Measurements from ENCODE around the gene PML. TPM values are rescaled to one million over a fixed set of nuclear protein-coding genes. Genes with fewer than 3 reads are reported as not detected.

Gene PML
- polyA plus RNA-seq, 1 of the 3 experiments (the other 2 are of a cell fraction) = 18.4 TPM

DNA sequence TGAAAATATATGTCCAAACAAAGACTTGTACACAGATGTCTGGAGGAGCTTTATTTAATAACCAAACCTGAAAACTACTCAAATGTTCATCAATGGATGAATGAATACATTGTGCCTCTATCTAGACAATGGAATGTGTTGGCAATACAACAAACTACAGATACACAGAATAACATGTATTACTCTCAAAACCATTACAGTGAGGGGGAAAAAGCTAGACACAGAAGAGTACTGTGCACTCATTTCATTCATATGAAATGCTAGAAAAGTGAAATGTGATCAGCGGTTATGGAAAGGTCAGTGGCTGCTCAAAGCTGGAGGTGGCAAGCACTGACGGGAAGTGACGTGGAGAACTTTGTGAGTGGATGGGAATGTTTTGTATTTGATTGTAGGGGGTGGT, 15.6 kb upstream of the PML start (continued):
- TF ChIP-seq, protein P1, sequence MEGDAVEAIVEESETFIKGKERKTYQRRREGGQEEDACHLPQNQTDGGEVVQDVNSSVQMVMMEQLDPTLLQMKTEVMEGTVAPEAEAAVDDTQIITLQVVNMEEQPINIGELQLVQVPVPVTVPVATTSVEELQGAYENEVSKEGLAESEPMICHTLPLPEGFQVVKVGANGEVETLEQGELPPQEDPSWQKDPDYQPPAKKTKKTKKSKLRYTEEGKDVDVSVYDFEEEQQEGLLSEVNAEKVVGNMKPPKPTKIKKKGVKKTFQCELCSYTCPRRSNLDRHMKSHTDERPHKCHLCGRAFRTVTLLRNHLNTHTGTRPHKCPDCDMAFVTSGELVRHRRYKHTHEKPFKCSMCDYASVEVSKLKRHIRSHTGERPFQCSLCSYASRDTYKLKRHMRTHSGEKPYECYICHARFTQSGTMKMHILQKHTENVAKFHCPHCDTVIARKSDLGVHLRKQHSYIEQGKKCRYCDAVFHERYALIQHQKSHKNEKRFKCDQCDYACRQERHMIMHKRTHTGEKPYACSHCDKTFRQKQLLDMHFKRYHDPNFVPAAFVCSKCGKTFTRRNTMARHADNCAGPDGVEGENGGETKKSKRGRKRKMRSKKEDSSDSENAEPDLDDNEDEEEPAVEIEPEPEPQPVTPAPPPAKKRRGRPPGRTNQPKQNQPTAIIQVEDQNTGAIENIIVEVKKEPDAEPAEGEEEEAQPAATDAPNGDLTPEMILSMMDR (IDR thresholded peaks at IDR 0.05) = no peak
- TF ChIP-seq NRF1 (IDR thresholded peaks at IDR 0.05; ENCODE audit: low read depth, low read length) = no peak
- no peak for TF ChIP-seq MXI1 (IDR thresholded peaks at IDR 0.05; ENCODE audit: low read depth, low read length)
- no peak for TF ChIP-seq CHD2 (IDR thresholded peaks at IDR 0.05; ENCODE audit: low read length, partially characterized antibody)
- no peak for TF ChIP-seq EP300 (IDR thresholded peaks at IDR 0.05; ENCODE audit: borderline replicate concordance in 1 of 2, low read depth in 1 of 2, low read length in 1 of 2)
- TF ChIP-seq, protein P2, sequence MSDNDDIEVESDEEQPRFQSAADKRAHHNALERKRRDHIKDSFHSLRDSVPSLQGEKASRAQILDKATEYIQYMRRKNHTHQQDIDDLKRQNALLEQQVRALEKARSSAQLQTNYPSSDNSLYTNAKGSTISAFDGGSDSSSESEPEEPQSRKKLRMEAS (IDR thresholded peaks at IDR 0.05; ENCODE audit: low read depth) = no peak
- TF ChIP-seq, protein P3, sequence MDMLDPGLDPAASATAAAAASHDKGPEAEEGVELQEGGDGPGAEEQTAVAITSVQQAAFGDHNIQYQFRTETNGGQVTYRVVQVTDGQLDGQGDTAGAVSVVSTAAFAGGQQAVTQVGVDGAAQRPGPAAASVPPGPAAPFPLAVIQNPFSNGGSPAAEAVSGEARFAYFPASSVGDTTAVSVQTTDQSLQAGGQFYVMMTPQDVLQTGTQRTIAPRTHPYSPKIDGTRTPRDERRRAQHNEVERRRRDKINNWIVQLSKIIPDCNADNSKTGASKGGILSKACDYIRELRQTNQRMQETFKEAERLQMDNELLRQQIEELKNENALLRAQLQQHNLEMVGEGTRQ (IDR thresholded peaks at IDR 0.05; ENCODE audit: borderline replicate concordance, low read depth, low read length) = no peak

DNA sequence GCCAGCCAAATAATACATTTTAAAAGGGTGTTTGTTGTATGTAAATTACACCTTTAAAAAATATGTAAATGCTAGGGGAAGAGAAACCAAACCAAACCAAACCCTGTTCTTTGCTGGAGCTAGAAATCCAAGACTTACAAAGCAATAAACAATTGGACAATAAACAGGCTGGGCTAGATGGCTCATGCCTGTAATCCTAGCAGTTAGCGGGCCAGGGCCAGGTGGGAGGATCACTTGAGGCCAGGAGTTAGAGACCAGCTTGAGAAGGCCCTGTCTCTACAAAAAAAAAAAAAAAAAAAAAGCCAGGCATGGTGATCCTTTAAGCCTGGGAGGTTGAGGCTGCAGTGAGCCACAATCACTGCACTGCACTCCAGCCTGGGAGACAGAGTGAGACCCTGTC, 14.9 kb upstream of the PML start:
- CTCF ChIA-PET = interaction anchor here (1.5 to 2.2 kb wide), 3 partner anchors 12 to 59 kb away, joined by 6 to 9 read pairs (median 6); partner anchors contain the start of gene STOML1
- Histone ChIP-seq H4K20me1 (ENCODE audit: insufficient read depth) (no peaks in the 10 kb centered on the region), H3K36me3 (replicated peaks in 1 of 2; ENCODE audit: control insufficient read depth in 1 of 2, insufficient read depth in 2 of 2, low read length in 1 of 2) (no peaks in the 10 kb centered on the region), H3K27me3 (ENCODE audit: insufficient read depth) (no peaks in the 10 kb centered on the region), H3K4me2 (no peak overlapping the region), H2AFZ (ENCODE audit: low read depth) (no peak overlapping the region), H3F3A (replicated peaks; ENCODE audit: insufficient read depth) (peaks cover 25% of the 10 kb centered on the region), H3K4me1 (ENCODE audit: control insufficient read depth in 1 of 2, insufficient read depth in 2 of 2, low read depth in 1 of 2, low read length in 1 of 2) (peaks cover 26 to 32% of the 10 kb centered on the region in 2 experiments; a peak in 3 of 4 replicates), H3K9ac (no peak overlapping the region), H3K79me2 (ENCODE audit: insufficient read depth) (no peaks in the 10 kb centered on the region), H3K9me2 (no peaks in the 10 kb centered on the region), H3K9me3 (no peaks in the 10 kb centered on the region), H3K4me3 (ENCODE audit: low read depth in 2 of 2, low read length in 1 of 2) (no peak overlapping the region), H3K27ac (ENCODE audit: low read depth in 2 of 2, low read length in 1 of 2) (no peak overlapping the region)
- no peak for TF ChIP-seq GATA2 (CRISPR knock-in tag; IDR thresholded peaks at IDR 0.05)
- no peak for TF ChIP-seq SMC3 (IDR thresholded peaks at IDR 0.05; ENCODE audit: low read depth, low read length)
- TF ChIP-seq GABPA (IDR thresholded peaks at IDR 0.05; ENCODE audit: low read depth) = no peak
- TF ChIP-seq SIN3A (IDR thresholded peaks at IDR 0.05; ENCODE audit: borderline replicate concordance, low read depth, low read length) = no peak
- no peak for TF ChIP-seq TAF1 (IDR thresholded peaks at IDR 0.05; ENCODE audit: borderline replicate concordance, low read depth, low read length)
- TF ChIP-seq TEAD4 (IDR thresholded peaks at IDR 0.05; ENCODE audit: borderline replicate concordance, insufficient read depth) = no peak
- TF ChIP-seq, protein P4, sequence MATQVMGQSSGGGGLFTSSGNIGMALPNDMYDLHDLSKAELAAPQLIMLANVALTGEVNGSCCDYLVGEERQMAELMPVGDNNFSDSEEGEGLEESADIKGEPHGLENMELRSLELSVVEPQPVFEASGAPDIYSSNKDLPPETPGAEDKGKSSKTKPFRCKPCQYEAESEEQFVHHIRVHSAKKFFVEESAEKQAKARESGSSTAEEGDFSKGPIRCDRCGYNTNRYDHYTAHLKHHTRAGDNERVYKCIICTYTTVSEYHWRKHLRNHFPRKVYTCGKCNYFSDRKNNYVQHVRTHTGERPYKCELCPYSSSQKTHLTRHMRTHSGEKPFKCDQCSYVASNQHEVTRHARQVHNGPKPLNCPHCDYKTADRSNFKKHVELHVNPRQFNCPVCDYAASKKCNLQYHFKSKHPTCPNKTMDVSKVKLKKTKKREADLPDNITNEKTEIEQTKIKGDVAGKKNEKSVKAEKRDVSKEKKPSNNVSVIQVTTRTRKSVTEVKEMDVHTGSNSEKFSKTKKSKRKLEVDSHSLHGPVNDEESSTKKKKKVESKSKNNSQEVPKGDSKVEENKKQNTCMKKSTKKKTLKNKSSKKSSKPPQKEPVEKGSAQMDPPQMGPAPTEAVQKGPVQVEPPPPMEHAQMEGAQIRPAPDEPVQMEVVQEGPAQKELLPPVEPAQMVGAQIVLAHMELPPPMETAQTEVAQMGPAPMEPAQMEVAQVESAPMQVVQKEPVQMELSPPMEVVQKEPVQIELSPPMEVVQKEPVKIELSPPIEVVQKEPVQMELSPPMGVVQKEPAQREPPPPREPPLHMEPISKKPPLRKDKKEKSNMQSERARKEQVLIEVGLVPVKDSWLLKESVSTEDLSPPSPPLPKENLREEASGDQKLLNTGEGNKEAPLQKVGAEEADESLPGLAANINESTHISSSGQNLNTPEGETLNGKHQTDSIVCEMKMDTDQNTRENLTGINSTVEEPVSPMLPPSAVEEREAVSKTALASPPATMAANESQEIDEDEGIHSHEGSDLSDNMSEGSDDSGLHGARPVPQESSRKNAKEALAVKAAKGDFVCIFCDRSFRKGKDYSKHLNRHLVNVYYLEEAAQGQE (IDR thresholded peaks at IDR 0.05; ENCODE audit: low read depth, low read length) = no peak
- no peak for TF ChIP-seq MEF2A (IDR thresholded peaks at IDR 0.05; ENCODE audit: borderline replicate concordance, low read depth)
- no peak for TF ChIP-seq EP300 (IDR thresholded peaks at IDR 0.05; ENCODE audit: borderline replicate concordance in 1 of 2, low read depth in 1 of 2, low read length in 1 of 2)
- TF ChIP-seq YY1 (IDR thresholded peaks at IDR 0.05; ENCODE audit: low read depth) = no peak
- no peak for TF ChIP-seq RFX5 (IDR thresholded peaks at IDR 0.05; ENCODE audit: low read length)
- TF ChIP-seq FOXJ3 (CRISPR knock-in tag; IDR thresholded peaks at IDR 0.05) = no peak
- no peak for TF ChIP-seq ELF1 (IDR thresholded peaks at IDR 0.05)
- no peak for TF ChIP-seq NRF1 (IDR thresholded peaks at IDR 0.05; ENCODE audit: low read depth, low read length)
- TF ChIP-seq NFIC (IDR thresholded peaks at IDR 0.05; ENCODE audit: borderline replicate concordance) = no peak
- TF ChIP-seq FOSL2 (IDR thresholded peaks at IDR 0.05; ENCODE audit: borderline replicate concordance, low read depth) = no peak
- TF ChIP-seq POLR2AphosphoS5 (IDR thresholded peaks at IDR 0.05; ENCODE audit: low read depth, low read length) = no peak
- POLR2A ChIA-PET = no interaction called here
- WGBS (ENCODE audit: low lambda C conversion rate) = 100% methylated on average over 1 of the region's 1 CpG
- no peak for DNase-seq
